Measurements from ENCODE around the gene STMN3. TPM values are rescaled to one million over a fixed set of nuclear protein-coding genes. Genes with fewer than 3 reads are reported as not detected.

The STMN3 gene
- total and polyA plus RNA-seq, 2 experiments from 2014 or later: 6.6 to 9.9 TPM

DNA sequence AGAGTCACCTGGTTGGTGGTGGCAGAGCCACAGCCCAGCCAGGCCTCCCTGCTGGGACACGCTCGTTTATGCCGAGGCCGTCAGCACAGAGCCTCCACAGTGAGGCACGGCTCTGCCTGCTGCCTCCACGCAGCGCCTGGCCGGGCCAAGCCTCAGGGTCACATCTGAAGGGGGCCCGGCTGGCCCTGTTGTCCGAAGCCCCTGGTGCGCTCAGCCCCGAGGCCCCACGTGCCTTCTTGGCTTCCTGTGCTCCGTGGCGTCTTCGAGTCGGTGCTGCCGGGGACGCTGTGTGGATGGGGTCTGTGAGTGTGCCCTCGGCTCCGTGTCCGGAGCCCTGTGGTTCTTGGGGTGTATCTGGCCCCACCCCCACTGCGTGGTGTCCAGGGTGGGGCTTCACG is 32.9 kb upstream of the STMN3 start:
- Histone ChIP-seq H3K27me3 (no peaks in the 10 kb centered on the region), H3K27ac (peak overlapping the region; percentile 44), H3K36me3 (no peaks in the 10 kb centered on the region), H3K4me1 (ENCODE audit: low read depth) (peaks cover 7% of the 10 kb centered on the region), H3K9me3 (ENCODE audit: low read depth) (no peaks in the 10 kb centered on the region), H3K4me3 (no peak overlapping the region)
- DNase-seq (ENCODE audit: low read depth in 1 of 2, low spot score in 1 of 2): no peak
- TF ChIP-seq, protein P1, sequence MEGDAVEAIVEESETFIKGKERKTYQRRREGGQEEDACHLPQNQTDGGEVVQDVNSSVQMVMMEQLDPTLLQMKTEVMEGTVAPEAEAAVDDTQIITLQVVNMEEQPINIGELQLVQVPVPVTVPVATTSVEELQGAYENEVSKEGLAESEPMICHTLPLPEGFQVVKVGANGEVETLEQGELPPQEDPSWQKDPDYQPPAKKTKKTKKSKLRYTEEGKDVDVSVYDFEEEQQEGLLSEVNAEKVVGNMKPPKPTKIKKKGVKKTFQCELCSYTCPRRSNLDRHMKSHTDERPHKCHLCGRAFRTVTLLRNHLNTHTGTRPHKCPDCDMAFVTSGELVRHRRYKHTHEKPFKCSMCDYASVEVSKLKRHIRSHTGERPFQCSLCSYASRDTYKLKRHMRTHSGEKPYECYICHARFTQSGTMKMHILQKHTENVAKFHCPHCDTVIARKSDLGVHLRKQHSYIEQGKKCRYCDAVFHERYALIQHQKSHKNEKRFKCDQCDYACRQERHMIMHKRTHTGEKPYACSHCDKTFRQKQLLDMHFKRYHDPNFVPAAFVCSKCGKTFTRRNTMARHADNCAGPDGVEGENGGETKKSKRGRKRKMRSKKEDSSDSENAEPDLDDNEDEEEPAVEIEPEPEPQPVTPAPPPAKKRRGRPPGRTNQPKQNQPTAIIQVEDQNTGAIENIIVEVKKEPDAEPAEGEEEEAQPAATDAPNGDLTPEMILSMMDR (IDR thresholded peaks at IDR 0.05; ENCODE audit: low read depth, low read length): no peak

DNA sequence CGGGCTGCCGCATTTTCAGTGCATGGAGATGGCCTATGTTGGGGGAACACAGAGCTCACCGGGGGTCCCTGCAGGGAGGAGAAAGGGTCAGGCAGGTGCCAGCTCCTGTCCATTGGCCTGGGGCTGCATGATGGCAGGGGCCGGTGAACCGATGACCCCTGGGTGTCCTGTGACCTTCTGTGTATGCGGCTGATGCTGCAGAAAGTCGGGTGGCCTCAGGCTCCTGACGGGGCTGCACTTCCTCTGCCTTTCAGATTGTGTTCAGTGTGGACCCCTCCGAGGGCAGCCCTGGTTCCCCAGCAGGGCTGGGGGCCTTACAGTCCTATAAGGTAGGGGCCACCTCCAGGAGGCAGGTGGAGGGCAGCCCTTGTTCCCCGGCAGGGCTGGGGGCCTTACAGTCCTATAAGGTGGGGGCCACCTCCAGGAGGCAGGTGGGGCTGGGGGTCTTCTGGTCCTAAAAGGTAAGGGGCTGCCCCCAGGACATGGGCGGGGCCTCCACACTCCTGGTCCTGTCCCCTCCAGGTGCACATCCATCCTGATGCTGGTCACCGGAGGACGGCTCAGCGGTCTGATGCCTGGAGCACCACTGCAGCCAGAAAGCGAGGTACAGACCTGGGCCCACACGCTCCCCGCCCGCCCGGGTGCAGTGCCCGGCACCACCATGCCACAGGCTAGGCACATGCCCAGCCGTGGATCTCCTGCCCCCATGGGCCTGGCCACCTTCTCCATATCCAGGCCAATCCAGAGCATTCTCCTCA is 32.2 kb upstream of the STMN3 start:
- no peak for DNase-seq (ENCODE audit: low read depth in 1 of 2, low spot score in 1 of 2)
- Histone ChIP-seq H3K27me3 (no peaks in the 10 kb centered on the region), H3K27ac (no peak overlapping the region), H3K4me3 (no peak overlapping the region), H3K4me1 (ENCODE audit: low read depth) (peaks cover 7% of the 10 kb centered on the region), H3K36me3 (no peaks in the 10 kb centered on the region), H3K9me3 (ENCODE audit: low read depth) (no peaks in the 10 kb centered on the region)
- TF ChIP-seq, protein P1 (IDR thresholded peaks at IDR 0.05; ENCODE audit: low read depth, low read length): no peak

DNA sequence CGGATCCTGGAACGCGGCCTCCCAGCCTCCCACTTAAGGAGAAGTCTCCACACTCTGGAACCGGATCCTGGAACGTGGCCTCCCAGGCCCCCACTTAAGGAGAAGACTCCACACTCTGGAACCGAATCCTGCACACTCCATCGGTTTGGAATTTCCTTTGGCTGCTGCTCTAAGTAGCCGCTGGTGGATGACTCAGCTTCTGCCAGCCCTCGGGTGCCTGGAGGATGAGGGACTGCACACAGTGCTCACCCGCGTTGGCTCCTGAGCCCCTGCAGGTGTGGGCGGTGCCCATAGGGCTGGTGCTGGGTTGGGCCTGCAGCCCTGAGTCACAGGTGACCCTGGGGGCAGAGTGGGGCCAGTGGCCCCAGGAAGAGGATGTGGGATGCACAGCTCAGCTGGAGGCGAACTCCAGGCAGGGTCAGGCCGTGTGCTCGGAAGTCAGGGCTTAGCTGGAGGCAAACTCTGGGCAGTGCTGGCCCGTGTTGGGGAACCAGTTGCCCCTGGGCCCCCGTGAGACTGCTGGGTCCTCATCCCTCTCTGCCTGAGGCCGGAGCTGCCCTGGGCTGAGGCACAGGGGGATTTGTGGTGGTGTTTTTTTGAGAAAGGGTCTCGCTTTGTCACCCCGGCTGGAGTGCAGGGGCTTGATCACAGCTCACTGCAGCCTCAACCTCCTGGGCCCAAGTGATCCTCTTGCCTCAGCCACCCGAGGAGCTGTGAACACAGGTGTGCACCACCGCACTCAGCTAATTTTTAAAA is 29.3 kb upstream of the STMN3 start:
- Histone ChIP-seq H3K4me1 (ENCODE audit: low read depth) (peaks cover 7% of the 10 kb centered on the region), H3K9me3 (ENCODE audit: low read depth) (no peaks in the 10 kb centered on the region), H3K4me3 (no peak overlapping the region), H3K36me3 (no peaks in the 10 kb centered on the region), H3K27me3 (no peaks in the 10 kb centered on the region), H3K27ac (no peak overlapping the region)
- DNase-seq (ENCODE audit: low read depth in 1 of 2, low spot score in 1 of 2): peak in 1 of 2 donors; percentile 97
- TF ChIP-seq, protein P1 (IDR thresholded peaks at IDR 0.05; ENCODE audit: low read depth, low read length): no peak

DNA sequence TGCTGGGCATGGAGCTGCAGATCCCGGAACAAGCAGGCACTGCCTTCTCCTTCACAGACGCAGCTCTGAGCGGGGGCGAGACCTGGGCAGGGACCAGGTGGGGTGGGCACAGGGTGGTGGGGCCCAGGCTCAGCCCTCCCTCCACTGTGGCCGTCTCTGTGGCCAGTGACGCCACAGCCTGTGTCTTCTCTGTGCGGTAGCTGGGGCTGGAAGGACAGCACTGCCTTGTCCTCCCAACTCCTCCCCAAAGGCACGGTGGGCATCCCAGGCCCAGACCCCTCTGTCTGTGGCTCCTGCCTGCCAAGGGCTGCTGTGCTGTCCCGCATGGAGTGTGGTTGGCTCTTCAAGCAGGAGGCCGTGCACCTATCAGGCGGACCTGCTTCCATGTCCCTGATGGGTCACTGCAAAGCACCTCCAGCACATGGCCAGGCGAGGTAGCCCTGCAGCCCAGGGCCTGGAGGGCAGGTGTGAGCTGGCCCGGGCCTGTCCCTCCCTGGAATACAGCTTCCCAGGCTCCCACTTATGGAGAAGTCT is 28.5 kb upstream of the STMN3 start:
- no peak overlapping the region for H3K4me3 ChIP-seq
- DNase-seq (ENCODE audit: low read depth in 1 of 2, low spot score in 1 of 2): no peak
- no peak overlapping the region for H3K27ac ChIP-seq
- no peaks in the 10 kb centered on the region for H3K36me3 ChIP-seq
- H3K4me1 ChIP-seq (ENCODE audit: low read depth): peaks cover 5% of the 10 kb centered on the region
- no peaks in the 10 kb centered on the region for H3K27me3 ChIP-seq
- TF ChIP-seq, protein P1 (IDR thresholded peaks at IDR 0.05; ENCODE audit: low read depth, low read length): no peak
- no peaks in the 10 kb centered on the region for H3K9me3 ChIP-seq (ENCODE audit: low read depth)

DNA sequence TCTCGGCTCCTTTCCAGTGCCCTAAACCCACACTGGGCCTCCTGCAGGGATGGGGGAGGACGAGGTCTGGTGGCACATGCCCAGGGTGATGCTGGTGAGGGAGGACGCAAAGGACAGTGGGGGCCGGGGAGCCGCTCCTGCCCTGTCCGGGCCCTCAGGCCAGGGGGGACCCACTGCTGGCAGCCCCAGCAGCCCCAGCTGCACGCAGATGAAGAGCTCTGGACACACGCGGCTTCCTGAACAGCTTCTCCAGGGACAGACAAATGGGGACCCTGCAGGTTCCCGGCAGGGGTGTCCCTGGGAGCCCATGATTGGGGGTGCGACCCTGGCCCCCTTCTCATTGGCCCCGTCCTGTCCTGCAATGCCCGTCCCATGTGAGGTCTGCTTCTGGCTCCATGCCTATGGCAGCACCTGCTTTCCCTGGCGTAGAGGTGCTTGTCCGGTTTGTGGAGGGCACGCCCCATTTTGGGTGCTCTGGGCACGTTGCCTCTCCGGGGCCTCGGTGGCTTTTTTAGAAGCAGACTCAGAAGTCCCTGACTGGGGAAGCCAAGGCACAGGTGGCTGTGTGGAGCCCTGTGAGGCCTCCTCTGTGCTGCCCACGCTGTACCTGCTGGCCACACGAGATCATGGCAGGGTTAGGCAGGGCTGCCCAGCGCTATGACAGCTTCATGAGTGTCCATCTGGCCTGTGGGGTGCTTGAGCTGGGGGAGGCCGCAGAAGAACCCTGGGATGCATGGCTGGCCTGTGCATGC is 27.8 kb upstream of the STMN3 start:
- no peak for DNase-seq (ENCODE audit: low read depth in 1 of 2, low spot score in 1 of 2)
- H3K27ac ChIP-seq: no peak overlapping the region
- H3K9me3 ChIP-seq (ENCODE audit: low read depth): no peaks in the 10 kb centered on the region
- H3K4me1 ChIP-seq (ENCODE audit: low read depth): no peaks in the 10 kb centered on the region
- no peaks in the 10 kb centered on the region for H3K27me3 ChIP-seq
- H3K36me3 ChIP-seq: no peaks in the 10 kb centered on the region
- H3K4me3 ChIP-seq: no peak overlapping the region
- TF ChIP-seq, protein P1 (IDR thresholded peaks at IDR 0.05; ENCODE audit: low read depth, low read length): no peak

Data from cardiac muscle cell (in vitro differentiated cells and primary cell).